ENCODE data around the gene CACNA1S.

DNA sequence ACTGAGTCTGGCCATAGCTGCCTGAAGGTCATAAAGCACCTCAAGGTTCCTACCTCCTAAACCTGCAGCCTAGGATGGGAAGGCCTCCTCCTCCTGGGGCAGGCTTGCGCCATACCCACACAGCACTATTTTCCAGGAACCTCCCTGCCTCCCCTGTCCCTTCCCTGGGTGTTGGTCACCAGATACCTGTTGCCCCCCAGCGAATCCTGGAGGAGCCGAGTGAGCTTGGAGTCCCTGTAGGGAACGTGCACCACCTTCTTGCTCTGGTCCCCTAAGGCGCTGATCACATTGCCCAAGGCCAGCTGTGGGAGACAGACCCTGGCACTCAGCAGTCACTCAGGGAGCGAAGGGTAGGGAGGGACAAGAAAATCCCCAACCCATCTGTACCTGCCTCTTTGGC, 108.1 kb downstream of the CACNA1S start:
- TF ChIP-seq, protein P1, sequence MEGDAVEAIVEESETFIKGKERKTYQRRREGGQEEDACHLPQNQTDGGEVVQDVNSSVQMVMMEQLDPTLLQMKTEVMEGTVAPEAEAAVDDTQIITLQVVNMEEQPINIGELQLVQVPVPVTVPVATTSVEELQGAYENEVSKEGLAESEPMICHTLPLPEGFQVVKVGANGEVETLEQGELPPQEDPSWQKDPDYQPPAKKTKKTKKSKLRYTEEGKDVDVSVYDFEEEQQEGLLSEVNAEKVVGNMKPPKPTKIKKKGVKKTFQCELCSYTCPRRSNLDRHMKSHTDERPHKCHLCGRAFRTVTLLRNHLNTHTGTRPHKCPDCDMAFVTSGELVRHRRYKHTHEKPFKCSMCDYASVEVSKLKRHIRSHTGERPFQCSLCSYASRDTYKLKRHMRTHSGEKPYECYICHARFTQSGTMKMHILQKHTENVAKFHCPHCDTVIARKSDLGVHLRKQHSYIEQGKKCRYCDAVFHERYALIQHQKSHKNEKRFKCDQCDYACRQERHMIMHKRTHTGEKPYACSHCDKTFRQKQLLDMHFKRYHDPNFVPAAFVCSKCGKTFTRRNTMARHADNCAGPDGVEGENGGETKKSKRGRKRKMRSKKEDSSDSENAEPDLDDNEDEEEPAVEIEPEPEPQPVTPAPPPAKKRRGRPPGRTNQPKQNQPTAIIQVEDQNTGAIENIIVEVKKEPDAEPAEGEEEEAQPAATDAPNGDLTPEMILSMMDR (conservative IDR thresholded peaks at IDR 0.05; ENCODE audit: low read depth, low read length): no peak
- TF ChIP-seq EZH2 (IDR thresholded peaks at IDR 0.05; ENCODE audit: borderline replicate concordance, low read depth, low read length, poor library complexity, severe bottlenecking): no peak

Data from A673 (cell line).